Suppressor macrophage (primary cell): ENCODE measurements around the gene EIF2B2.
"Not testable (repeated sequence)": the region's sequence is repeated elsewhere in the genome, so short reads cannot be mapped to it uniquely, and the experiment has no call there.

Experiments
- DNase-seq, 4 experiments: peaks; one replicate each; pipeline ENCODE4 v3.0.0-alpha.2; 2020 to 2022

Gene EIF2B2

DNA sequence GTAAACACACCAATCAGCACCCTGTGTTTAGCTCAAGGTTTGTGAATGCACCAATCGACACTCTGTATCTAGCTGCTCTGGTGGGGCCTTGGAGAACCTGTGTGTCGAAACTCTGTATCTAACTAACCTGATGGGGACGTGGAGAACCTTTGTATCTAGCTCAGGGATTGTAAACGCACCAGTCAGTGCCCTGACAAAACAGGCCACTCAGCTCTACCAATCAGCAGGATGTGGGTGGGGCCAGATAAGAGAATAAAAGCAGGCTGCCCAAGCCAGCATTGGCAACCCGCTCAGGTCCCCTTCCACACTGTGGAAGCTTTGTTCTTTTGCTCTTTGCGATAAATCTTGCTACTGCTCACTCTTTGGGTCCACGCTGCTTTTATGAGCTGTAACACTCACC, 6.9 kb upstream of the EIF2B2 start:
- DNase-seq: not testable (repeated sequence)

GRCh38 chr14:75001261-75001660, 1.5 kb upstream of the EIF2B2 start:
- no peak for DNase-seq

GRCh38 chr14:75001899-75002298, 822 bp upstream of the EIF2B2 start:
- no peak for DNase-seq

DNA sequence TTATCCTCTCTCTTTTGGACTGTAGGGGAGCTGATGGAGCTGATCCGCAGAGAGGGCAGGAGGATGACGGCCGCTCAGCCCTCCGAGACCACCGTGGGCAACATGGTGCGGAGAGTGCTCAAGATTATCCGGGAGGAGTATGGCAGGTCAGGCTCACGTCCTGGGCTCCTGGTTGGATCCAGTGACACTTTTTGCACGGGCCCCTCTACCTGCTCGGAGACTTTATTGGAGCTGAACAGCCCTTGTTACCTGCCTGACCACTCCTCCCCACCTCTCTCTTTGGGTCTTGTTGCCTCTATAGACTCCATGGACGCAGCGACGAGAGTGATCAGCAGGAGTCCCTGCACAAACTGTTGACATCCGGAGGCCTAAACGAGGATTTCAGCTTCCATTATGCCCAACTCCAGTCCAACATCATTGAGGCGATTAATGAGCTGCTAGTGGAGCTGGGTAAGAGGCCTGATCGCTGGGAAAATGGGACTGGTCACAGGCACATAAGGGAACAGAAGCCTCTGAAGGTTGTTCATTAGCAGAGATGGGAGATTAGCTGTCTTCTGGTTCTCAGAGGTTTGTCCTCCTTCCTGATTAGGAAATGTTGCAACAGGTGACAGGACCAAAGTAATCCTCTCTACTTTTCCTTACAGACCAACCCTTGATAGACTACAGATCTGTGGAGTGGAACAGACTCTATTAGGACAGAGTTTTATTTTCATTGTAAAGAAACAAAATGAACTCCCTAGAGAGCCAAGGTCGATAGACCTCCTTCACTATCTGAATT, 718 bp downstream of the EIF2B2 start:
- DNase-seq: peak in 3 of 4 experiments; percentile 2 to 17 (median 14)

- no peak for DNase-seq
These were observed 2.6 kb downstream of the EIF2B2 start for GRCh38 chr14:75005357-75005756.

- DNase-seq: no peak
These were observed 6.5 kb downstream of the EIF2B2 start for GRCh38 chr14:75009176-75009575.

DNA sequence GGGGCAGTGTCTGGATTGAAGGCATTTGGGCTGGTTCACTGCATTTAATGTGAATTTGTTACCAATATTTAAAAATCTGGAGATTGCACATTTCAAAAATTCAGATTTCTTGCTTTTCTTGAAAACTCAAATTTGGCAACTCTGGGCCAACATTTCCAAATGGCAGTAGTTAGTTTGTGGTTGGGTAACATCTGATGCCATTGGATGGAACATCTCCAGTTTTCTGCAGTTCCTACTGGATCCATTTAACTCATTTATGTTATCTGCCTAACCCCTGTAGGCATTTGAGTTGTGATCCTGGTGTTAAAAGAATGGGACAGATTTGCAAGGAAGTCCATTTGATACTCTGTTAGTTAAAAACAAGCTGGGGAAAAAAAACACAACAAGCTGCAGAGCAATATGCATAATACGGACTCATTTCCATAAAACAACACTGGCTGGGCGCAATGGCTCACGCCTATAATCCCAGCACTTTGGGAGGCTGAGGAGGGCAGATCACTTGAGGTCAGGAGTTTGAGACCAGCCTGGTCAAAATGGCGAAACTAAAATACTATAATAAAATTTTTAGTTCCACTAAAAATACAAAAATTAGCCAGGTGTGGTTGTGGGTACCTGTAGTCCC, 7.9 kb downstream of the EIF2B2 start:
- DNase-seq: no peak

DNA sequence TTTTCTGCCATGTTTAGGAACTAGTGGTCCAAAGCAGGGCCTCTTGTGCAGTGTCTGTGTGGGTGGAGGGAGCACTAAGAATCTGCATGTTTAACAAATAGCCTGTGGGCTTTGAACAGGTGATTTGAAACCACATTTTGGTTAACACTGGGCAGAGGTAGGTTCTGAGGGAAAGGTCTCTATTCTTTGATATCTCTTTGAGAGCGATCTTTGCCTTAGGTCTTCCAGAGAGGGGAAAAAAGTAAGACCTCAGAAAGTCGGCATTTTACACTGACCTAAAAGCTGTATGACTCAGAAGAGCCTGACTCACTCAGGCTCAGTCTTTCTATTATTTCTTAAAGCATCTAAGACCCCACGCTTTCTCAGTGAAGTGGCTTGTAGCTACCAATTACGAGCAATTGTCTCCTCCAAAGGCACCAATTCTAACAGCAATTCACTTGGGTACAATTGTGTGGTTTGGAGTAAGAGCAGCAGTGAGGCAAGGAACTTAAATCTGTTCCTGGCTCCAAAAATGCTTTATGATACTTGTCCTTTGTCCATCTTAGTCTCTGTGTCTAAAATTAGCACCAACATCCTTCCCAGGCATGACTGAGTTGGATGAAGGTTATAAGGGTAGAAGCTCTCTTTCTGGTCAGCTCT, 8.8 kb downstream of the EIF2B2 start:
- no peak for DNase-seq

DNA sequence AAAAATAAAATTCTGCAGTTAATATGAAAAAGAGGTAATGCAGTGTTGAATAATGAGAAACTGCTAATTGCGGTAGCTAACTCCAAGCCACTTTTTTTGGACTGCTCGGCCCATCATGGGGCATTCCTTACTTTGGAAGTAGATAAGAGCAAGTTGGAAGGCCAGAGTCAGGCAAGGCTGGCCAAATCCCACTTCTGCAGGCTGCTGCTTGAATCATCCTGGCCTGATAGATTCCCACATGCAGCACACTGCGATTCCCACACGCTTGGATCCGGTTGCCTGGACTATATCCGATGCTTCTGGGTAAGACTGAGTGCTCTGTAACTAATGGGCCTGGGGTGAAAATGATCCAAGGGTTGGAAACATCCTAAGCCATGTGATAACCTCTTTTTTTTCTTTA, 10.6 kb downstream of the EIF2B2 start:
- DNase-seq: no peak

GRCh38 chr14:75015496-75015895, 12.8 kb downstream of the EIF2B2 start:
- DNase-seq: no peak

GRCh38 chr14:75016815-75017214, 14.1 kb downstream of the EIF2B2 start:
- no peak for DNase-seq

DNA sequence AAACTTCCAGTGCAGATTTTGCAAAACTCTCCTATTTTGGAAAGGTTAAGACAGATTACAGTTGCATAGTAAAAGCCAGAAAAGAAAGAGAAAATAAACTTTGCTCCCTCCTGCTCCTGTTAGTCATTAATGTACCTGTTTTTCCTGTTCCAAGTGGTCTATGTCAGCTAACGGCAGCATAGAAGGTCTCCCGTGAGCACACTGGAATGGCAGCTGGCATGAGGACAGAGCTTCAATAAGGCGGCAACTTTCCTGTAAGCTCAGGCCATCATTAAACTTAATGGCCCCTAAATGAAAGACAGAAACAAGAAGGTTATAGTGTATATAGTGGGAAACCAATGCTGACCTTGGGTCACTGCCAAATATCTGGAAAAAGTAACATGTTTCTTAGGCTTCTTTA, 16.0 kb downstream of the EIF2B2 start:
- DNase-seq: no peak

DNA sequence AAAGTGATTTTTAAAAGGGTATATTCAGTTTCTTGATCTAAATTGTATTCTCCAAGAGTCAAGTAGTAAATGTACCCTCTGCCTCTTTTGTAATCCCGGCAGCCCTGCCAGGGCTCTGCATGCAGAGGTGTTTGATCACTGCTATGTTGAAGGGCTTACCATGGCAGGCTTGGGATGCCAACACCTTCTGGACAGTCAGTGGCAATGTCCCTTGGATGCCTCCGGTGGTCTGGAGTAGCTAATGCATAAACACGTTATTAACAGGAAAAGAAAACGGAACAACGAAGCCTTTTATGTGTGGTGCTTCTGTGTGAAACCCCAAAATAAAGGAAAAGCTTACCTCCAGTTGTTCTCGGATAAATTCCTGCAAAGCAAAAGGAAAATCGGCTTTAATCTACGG, 19.9 kb downstream of the EIF2B2 start:
- peak in 3 of 4 experiments; percentile 30 to 39 (median 33) for DNase-seq

- DNase-seq: no peak
These were observed 20.4 kb downstream of the EIF2B2 start for GRCh38 chr14:75023108-75023507.

- peak; percentile 56 to 74 (median 66) for DNase-seq
These were observed 22.4 kb downstream of the EIF2B2 start for GRCh38 chr14:75025082-75025481.

DNA sequence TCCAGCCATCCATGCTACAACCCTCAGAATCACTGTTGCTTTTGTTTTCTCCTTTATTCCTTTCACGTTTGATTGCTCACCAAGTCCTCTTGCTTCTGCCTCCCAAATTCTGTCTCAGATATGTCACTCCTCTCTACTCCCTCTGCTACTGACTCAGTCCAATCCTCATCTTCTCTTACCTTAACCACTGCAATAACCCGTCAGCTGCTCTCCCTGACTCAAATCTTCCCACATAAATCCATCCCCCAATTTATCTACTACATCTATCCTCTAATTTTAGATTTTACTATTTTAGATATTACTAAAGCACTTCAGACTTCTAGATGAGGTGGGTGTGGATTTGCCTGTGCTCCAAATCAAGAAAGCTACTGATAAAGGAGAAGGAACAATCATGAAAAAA, 23.2 kb downstream of the EIF2B2 start:
- DNase-seq: peak in 3 of 4 experiments; percentile 7 to 39 (median 17)

DNA sequence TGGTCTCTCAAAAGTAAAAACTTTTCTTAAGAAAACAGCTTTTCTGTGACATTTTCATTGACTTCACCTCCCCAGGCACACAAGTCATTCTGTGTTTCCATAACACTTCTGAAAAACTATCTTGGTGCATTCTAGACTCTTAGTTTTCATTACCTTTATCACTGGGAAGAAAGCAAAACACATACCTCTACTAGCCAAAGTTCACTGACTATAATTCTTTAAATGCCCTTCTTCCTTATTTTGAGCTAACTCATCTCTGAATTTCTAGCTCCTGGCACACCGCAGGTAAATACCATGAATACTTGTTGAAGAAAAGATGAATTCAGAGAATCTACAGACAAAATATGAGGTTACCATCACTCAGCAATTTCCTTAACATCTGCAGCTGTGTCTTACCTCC, 27.4 kb downstream of the EIF2B2 start:
- DNase-seq: no peak

- DNase-seq: no peak
These were observed 30.2 kb downstream of the EIF2B2 start for GRCh38 chr14:75032939-75033338.

- no peak for DNase-seq
These were observed 37.8 kb downstream of the EIF2B2 start for GRCh38 chr14:75040507-75040906.

DNA sequence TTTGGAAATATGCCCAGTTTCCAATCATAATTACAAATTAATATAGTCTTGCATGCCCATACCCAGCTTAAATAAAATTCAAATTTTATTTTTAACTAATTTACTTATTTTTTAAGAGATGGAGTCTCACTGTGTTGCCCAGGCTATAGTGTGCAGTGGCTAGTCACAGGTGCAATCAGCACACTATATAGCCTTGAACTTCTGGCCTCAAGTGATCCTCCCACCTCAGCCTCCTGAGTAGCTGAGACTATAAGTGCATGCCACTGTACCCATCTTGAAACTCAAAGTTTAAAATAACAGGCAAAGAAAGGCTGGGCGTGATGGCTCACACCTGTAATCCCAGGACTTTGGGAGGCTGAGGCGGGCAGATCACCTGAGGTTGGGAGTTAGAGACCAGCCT, 38.2 kb downstream of the EIF2B2 start:
- no peak for DNase-seq

DNA sequence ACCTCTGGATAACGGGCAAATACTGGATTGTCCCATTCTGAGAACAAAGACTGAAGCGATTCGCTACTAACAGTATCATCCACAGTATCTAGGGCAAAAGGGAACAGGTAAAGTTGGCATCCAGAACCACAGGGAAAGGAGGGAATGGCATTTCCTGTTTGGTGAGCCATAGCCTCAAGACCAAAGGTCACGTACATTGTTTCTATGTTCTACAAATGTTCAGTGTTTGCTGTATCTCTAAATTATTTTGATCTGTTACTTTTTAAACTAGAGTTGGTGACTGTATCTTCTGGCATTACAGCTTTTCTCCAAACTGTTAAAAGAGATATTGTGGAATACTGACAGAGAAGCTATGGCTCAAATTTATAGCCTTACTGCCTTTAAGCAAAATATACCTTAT, 38.9 kb downstream of the EIF2B2 start:
- DNase-seq: no peak

- no peak for DNase-seq
These were observed 39.3 kb downstream of the EIF2B2 start for GRCh38 chr14:75042035-75042434.

- DNase-seq: no peak
These were observed 41.6 kb downstream of the EIF2B2 start for GRCh38 chr14:75044322-75044721.

DNA sequence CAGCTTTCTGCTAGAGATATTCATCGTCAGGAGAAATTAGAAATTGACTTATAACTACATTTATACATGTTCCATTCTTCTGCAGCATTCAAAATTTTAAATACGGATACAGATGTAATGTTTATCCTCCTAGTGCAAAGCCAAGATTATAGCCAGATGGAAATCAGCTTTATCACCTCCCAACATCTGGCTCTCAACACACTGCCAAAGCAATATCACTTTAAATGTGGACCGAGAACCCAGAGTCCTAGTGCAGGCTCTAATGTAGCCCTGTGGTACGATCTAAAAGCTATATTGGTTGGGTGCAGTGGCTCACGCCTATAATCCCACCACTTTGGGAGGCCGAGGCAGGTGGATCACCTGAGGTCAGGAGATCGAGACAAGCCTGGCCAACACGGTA, 42.0 kb downstream of the EIF2B2 start:
- no peak for DNase-seq
